ENCODE data around the gene CDKAL1.

CDKAL1 gene

DNA sequence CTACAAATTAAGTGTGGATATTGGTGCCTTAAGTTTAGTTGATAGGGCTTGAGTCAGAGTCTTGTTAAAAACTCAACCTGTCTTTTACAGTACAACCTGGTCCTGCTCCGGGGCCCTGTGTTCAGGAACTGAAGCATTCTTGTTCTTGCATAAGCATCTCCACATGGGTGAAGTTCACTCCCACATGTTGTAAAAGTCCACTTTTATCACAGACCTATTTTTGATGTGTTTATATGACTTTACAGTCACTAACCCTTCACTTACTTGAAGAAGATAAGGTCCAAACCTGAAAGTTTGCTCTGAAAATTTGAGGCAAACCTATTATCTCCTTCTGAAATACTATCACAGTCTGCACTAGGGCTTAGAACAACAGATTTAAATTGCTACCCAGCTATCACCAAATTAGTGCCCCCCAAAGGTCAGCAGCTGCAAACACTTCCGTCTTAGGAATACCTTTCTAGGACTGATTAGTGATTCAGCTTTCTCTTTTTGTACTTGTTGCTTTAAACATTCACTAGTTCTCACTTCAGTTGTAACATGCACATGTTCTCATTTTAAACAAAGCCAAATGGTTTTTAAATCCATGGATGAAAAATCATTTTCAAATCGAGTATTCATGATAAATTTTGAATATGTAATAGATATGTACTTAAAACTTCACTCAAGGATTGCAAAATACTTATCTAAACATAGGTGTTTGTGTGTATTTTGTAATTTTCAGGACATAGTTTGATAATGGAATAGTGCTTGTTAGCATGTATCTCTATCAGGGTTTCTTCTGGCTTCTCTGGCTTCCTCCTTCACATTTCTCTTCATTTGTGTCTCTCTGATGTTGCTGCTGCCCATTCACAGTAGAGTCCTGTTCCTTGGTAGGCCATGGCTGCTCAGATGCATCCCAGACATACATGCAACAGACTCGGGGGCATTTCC is 589.5 kb downstream of the CDKAL1 start:
- no peak for DNase-seq

DNA sequence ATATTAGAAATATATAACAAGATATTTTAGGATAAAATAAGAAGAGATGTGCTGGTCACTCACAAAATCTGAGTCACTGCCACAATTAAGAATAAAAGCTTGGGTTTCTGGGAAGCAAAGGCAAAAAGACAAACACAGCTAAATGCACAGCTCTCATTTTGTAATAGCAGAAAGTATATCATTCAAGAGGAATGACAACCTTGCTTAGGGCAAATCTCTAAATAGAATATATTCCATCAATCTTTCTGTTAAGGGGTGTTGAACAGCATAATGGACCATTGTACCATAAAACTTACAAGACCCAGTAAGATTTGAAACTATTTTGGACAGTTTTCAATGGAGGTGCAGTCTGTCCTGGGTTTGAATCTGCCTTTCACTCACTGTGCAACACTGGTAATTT is 594.3 kb downstream of the CDKAL1 start:
- DNase-seq = no peak

DNA sequence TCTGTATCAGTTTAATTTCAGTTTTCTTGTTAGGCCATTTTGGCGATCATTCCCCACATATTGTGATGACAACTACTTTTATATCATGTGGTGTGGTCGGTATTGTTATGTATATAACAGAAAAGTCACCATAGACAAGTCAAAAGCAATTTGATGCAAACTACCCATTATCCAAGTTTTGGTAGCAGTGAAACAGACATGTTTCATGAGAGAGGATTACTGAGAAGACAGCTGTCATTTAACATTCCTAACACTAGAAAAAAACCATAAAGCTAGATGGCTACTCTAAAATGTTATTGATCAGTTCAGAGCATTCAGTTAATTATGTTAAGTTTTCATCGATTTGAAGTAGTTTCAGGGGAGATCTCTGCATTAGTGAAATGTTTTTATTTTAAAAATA is 597.1 kb downstream of the CDKAL1 start:
- no peak for DNase-seq

- DNase-seq = no peak
These were observed 598.2 kb downstream of the CDKAL1 start for GRCh38 chr6:21132446-21132845.

GRCh38 chr6:21132856-21133838 is 598.9 kb downstream of the CDKAL1 start:
- DNase-seq = no peak

- no peak for DNase-seq
These were observed 599.6 kb downstream of the CDKAL1 start for GRCh38 chr6:21133901-21134300.

- DNase-seq = no peak
These were observed 600.1 kb downstream of the CDKAL1 start for GRCh38 chr6:21134356-21134755.

DNA sequence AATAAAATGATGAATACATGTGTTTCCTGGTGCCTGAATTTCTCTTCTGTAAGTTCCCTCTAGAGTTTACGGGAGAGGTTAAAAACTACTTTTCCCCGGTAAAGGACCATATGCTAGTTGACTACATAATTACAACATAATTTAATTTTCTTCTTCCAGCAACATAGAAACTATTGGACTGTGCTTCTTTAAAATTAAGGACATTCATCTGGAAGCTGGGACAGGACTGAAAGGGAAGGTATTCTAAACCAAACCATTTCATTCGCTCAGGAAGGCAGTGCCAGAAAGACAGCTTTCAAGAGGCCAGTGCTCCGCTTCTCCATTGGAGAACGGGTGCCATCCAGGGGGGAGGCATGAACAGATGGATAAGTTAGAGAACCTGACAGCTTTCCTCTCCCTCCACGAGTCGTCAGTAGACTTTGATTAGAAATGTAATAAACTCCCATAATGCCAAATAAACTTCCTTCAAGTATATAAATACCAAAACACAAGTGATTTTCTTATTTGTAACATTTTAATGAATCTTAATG is 601.3 kb downstream of the CDKAL1 start:
- DNase-seq = no peak

GRCh38 chr6:21137700-21138335 is 603.6 kb downstream of the CDKAL1 start:
- DNase-seq = no peak

- no peak for DNase-seq
These were observed 604.2 kb downstream of the CDKAL1 start for GRCh38 chr6:21138336-21139069.

GRCh38 chr6:21140966-21141365 is 606.7 kb downstream of the CDKAL1 start:
- no peak for DNase-seq

DNA sequence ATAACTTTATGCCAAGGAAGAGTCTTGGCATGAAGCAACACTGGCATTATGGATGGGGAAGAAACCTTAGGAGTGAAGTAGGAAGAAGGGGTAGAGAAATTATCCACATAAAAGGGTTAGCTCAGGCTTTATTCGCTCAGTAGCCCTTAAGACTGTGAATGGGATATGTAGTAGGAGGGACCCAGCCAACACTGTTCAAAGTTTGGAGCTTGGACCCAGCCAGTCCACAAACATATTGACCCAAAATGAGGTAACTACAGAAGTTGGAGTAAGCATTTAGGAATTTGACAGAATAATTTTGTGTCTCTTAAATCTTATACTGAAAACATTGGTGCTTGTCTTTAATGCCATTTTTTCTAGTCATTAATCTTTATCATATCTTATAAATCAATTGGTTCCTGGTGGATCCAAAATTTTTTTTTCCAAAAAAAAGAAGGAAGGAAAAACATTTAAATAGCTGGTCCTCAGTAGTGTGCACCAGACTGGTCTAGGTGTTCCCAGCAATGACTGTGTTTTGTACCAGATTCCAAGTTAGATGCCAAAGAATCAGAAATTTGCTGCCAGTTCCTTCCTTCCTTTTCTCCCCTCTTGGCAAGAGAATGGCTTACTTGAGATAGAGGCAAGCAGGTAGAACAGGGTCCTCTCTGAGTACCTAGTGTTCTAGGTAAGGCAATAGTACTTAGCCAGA is 607.5 kb downstream of the CDKAL1 start:
- DNase-seq = no peak

- DNase-seq = no peak
These were observed 608.5 kb downstream of the CDKAL1 start for GRCh38 chr6:21142741-21143140.

DNA sequence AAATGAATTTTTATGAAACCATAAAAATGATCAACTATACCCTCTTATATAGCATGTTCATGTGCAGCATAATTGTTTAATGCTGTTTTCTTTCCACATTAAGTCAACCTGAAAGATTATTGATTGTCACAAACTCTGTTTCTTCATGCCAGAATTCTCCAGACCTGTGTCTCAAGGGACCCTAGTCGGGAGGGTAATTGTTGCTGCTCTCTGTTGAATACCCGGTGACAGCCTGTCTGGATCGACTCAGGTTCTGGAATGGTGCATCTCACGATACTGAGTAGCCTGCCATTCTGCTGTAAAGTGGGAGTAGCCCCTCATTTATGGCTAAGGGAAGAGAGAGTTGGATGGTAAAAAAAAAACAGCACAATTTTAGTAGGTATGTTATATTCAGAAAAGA is 609.4 kb downstream of the CDKAL1 start:
- no peak for DNase-seq

GRCh38 chr6:21144928-21145327 is 610.7 kb downstream of the CDKAL1 start:
- no peak for DNase-seq

- DNase-seq = no peak
These were observed 613.7 kb downstream of the CDKAL1 start for GRCh38 chr6:21147995-21148394.

DNA sequence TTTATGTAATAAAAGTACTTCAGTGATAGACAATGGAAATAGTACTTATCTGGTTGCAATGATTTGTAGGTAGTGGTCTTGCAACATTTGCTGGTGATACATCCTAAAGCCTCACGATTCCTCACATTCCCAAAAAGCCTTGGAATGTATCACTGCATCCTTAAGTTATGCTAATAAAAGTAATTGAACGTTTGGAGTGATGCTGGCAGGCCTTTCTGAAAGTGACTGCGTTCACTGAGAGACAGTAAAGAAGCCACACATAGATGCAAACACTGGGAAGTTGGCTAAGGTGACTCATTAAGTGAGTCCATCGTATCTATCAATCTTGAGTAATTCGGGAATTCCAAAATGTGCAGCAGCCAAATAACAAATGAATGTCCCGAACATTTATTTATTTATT is 615.2 kb downstream of the CDKAL1 start:
- DNase-seq = no peak

DNA sequence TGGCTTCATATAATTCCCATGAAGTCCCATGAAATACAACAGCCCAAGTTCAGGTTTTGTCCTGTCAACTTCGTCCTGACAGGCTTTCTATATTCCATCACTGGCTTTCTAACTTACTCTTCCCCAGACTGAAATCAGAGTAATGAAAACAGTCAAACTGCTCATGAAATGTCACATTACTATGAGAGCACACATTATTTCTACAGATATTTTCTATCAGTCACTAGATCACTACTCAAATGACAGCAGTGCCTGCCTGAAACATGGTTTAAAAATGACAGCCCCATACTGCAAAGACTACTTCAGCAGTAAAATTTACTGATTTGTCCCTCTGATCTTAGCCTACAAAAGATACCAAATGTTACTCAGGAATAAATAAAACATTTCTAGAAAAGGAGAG is 616.4 kb downstream of the CDKAL1 start:
- no peak for DNase-seq

- DNase-seq = no peak
These were observed 616.9 kb downstream of the CDKAL1 start for GRCh38 chr6:21151119-21151518.

GRCh38 chr6:21151530-21151929 is 617.3 kb downstream of the CDKAL1 start:
- DNase-seq = no peak
